ENCODE data around the gene KPNA2.
"Not testable (repeated sequence)": the region's sequence is repeated elsewhere in the genome, so short reads cannot be mapped to it uniquely, and the experiment has no call there.

The KPNA2 gene

DNA sequence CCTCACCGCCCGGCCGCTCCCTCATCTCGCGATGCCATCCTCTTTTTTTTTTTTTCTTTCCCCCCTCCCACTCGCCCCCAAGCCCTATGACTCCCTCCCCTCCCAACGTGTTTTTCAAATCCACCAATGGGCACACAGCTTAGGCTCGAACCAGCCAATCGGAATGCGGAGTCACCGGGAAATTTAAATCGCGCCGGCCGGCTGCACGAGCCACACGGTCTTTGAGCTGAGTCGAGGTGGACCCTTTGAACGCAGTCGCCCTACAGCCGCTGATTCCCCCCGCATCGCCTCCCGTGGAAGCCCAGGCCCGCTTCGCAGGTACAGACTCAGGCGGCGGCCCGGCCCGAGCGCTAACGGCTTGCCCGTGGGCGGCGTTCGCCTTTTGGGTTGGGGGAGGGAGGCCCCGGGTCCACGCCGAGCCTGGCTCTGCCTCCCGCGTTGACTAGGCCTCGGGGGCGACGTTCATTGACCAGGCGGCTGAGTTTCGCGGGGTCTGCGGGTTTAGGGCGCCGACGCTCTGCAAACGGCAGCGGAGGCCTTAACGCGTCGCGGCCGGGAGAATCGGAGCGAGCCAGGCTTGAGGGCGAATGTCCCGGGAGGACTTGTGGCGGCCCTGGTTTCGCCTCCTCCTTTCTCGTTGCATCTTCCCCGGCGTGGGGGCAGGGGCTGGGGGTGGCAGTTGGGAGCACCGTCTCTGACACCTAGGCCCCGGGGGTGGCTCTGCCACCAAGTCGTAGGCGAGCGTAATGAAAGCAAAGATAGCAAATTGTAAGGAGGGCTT lies at the start of gene KPNA2:
Gene KPNA2 (plus strand): TSS at position 213 of the 781 bp plus-strand sequence. CDS start 1,398 bp downstream, outside the sequence.
- peak within 1 kb of the TSS; percentile 46 for H3K27ac ChIP-seq
- DNase-seq (ENCODE audit: low read depth, low spot score), result peak; percentile 83

DNA sequence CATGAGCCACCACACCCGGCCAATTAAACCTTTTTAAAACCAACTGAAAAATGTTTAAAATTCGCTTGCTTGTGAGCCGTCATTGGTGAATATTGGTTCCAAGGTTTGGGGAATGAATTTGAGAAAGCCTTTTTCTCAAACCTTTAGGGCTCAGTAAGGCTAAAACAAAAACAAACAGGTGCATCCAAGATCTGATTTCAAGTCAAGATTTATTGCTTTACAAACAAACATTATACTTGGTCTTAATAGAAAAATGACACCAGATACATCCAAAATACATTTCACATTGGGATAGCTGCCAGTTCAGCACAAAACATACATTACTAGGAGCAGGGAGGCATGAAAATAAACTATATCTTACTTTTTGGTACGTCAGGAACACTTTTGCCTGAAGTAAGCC lies 44.6 kb upstream of the KPNA2 start:
- DNase-seq (ENCODE audit: low read depth, low spot score), result no peak
- no peak overlapping the region for H3K27ac ChIP-seq

DNA sequence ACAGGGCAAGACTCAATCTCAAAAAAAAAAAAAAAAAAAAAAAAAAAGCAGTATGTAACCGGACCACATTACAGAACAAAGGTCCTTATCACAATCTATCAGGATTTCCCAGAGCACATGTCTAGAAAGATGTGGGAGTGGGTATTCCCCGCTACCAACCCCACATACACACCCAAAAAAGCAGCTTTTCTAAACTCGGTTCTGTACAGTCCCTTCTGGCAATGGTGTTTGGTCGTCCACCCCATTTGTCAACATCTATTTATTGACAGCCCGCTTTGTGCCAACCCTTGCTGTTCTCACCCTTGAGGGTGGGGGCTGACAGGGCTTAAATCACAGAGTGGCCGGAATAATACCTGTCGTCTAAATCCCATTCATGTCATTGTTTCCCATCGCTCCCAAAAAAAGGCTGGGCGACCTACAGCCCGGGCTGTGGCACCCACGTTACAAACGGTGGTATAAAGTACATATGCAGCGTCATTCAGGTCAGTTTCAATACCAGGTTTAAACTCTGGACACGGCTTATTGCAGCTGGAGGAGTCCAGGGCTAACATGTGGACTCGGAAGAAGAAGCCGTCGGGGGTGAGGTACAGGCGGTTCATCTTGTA lies 42.9 kb upstream of the KPNA2 start:
- DNase-seq (ENCODE audit: low read depth, low spot score), result no peak
- H3K27ac ChIP-seq, result peak overlapping the region; percentile 84

DNA sequence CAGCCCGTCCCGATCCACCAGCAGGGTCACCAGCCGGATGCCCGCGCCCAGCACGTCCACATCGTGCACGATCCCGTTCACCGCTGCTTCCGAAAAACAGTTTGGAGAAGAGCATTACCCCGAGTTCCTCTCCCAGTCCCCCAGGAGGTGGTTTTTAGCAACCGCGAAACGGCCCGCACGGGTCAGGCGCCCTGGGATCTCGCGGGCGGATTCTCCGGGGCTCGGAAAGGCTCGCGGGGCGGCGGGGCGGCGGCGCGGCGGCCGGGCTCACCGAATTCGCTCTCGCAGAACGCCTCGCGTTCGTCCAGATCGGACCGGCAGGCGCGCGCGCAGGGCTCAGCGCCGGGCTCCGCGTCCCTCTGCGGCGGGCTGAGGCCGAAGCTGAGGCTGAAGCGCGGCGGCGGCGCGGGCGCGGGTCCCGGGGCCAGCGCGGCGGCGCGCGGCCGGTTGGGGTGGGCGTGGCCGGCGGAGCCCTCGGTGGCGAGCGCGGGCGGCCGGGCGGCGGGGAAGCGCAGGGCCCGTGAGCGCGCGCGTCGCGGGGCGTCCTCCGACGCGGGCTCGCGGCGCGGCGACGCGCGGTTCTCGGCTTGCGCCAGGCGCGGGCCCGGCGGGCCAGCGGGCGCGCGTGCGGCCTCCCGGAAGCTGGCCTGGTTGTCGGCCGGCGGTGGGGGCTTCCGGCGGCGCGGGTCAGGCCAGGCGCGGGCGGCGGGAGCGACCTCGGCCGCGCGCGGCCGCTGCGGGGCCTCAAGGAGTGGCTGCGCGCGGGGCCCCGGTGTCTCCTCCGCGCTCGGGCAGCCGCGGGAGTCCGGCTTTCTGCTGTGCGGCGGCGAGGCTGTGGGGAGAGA lies 42.2 kb upstream of the KPNA2 start:
- no peak for DNase-seq (ENCODE audit: low read depth, low spot score)
- peak overlapping the region; percentile 84 for H3K27ac ChIP-seq

DNA sequence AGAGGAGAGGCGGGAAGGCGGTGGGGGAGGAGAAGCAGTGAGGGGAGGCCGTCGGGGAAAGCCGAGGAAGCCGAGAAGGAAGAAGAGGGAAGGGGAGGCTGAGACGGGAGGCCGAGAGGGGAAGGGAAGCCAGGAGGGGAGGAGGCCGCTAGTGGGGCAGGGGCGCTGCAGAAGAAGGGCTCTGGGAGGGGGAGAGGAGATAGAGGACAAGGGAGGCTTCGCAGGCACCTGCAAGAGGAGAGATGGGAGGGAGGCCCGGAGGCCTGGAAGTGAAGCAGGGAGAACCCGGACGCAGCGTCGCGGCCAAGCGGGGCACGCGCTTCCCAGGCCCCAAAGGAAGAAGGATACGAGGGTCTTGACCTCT lies 41.6 kb upstream of the KPNA2 start:
- H3K27ac ChIP-seq, result peak overlapping the region; percentile 84
- DNase-seq (ENCODE audit: low read depth, low spot score), result no peak

DNA sequence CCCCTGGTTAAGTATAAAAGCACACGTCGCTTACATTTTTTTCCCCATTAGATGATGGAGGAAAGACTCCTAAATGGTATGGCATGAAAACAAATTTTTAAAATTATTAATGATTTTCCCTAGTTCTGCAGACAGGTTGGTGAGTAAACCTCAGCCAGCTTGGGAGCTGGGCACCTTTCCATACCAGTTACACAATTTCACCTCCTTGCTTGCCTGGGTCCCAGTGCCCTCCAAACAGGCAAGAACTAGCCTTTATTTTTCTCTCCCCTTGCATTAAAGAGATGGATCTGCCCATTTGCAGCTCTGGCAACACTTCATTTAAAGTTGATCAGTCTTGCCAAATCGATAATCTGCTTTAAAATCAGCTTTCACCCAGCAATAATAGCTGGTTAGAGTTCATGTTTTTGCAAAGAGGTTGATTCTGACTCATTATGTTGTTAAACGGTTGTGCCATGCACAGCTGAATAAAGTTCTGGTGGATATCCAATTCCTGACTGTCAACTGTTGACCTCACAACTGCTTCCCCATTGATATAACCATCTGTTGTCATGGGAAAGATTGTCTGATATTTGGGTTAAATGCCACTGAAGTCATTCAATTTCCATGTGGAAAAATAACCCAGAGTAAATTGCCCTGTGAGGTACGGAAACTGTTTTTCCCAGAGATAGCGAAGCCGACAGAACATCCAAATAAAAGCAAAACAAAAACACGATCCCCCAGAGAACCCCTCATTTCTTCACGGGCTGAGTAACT lies 40.5 kb upstream of the KPNA2 start:
- DNase-seq (ENCODE audit: low read depth, low spot score), result no peak
- H3K27ac ChIP-seq, result peak overlapping the region; percentile 44

DNA sequence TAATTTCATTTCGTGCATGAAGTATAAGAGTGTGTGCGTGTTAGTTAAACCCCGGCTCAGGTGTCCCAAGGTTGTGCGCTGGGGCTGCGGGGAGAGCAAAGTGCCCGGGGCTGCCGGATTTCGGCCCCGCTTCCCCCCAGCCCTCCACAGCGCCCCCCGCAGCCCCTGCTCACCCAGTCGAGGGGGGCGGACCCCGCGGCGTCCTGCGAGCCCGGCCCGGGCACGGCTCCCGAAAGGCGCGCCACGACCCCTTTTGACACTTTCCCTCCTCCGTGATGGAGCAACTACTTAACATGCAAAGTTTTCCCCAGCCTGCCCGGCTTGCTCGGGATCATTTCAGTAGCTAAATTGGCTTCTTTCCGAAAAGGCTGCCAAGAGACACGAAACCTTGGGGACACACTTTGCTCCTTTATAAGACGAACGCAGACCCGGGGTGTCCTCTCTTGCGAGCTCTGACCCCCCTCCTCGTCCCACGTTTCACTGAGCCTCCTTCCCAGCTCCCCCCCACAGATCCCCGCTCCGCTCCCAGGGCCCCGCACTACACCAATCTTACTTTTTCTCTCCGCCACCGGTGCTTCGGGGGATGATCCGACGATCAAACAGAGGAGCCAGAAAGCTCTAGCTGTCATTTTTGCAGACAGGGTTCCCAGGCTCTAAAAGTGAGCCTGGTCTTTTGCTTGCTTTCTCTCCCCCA lies 39.8 kb upstream of the KPNA2 start:
- no peak overlapping the region for H3K27ac ChIP-seq
- DNase-seq (ENCODE audit: low read depth, low spot score), result no peak

DNA sequence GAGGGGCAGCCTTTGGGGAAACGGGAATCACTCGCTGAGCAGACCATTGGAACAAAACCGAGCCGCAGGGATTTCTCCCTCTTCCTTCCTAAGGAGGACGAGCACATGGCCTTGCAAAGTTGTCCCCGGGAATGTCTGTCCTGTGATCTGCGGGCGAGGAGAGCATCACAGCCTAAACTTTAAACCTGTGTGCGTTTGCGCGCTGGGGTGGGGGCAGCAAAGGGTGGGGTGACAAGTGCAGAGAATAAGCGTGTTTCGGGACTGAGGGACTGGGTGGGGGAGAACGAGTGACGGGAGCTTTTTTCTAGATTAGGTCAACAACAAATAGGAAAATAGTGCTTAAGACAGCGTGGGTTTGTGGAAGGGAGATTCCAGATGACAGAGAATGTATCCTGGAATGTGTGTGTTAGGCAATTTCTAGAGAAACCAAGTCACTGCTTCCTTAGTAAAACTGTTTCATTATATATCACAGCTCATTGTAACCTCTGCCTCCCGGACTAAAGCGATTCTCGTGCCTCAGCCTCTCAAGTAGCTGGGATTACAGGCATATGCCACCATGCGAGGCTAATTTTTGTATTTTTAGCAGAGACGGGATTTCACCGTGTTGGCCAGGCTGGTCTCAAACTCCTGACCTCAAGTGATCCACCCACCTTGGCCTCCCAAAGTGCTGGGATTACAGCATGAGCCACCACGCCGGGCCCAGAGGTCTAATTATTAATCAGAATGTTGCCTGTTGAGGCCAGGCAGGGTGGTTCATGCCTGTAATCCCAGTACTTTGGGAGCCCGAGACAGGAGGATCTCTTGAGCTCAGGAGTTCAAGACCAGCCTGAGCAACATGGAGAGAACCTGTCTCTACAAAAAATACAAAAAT lies 39.0 kb upstream of the KPNA2 start, which contains the start of gene C17orf58:
Gene C17orf58 (minus strand): TSS at position 169 of the 871 bp plus-strand sequence. CDS start 271 bp downstream, outside the sequence.
- not testable (repeated sequence) for DNase-seq (ENCODE audit: low read depth, low spot score)

DNA sequence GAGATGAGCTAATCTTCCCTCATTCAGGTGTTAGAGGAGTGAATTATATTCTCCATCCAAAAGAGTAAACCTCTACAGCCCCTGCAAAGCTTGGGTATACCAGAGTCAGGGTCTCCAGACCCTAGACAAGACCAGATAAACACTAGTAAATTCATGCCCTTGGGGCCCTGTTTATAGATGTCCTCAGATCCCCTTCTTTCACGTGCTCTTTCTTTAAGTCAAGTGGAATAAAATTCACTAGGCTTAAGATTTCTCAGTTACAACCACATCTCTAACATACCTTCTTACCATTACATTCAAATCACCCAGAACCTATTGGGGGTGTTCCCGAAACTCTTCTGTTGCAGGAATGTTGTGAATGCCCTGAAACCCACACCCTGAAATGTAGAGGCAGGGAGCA lies 37.1 kb upstream of the KPNA2 start:
- DNase-seq (ENCODE audit: low read depth, low spot score), result no peak
- no peak overlapping the region for H3K27ac ChIP-seq

More for the DNA sequence above, 39.0 kb upstream of the KPNA2 start, which contains the start of gene C17orf58:
- H3K27ac ChIP-seq, result not testable (repeated sequence)

DNA sequence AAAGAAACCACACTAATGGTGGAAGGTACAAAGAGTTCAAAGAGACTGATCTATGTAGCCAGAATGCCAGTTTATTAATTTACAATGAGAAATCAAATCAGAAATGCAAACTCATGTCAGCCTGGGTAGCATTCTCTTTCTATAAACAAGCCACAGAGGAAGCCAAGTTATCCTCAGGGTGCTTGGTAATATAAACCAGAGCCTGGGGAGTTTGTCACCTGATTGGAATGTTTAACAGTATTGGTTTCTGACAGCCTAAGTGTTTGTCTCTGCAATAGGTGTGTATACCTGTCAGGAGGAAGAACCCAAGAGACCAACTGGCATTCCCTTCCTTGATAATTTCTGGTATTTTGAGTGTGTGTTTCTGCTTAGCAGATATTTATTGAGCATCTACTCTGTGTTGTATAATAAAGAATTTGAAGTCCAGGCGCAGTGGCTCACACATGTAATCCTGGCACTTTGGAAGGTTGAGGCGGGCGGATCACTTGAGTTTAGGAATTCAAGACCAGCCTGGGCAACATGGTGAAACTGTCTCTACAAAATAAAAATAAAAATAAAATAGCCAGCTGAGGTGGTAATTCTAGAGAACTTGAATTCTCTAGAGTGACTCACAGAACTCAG lies 36.1 kb upstream of the KPNA2 start:
- DNase-seq (ENCODE audit: low read depth, low spot score), result no peak

DNA sequence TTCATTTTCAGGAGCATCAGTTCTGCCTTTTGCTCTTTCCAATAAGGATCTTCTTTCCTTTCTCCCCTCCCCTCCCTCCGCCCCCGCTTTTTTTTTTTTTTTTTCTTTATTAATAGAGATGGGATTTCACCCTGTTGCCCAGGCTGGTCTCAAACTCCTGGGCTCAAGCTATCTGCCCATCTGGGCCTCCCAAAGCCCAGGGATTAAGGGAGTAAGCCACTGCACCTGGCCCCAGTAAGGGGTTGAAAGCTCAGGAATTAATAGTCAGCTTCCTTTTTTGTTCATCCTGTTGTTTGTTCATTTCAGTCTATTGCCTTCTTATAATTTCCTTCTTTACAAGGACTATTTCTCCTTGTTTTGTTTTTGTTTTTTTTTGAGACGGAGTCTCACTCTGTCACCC lies 31.3 kb upstream of the KPNA2 start:
- DNase-seq (ENCODE audit: low read depth, low spot score), result no peak

More for the DNA sequence above, 36.1 kb upstream of the KPNA2 start:
- no peak overlapping the region for H3K27ac ChIP-seq

DNA sequence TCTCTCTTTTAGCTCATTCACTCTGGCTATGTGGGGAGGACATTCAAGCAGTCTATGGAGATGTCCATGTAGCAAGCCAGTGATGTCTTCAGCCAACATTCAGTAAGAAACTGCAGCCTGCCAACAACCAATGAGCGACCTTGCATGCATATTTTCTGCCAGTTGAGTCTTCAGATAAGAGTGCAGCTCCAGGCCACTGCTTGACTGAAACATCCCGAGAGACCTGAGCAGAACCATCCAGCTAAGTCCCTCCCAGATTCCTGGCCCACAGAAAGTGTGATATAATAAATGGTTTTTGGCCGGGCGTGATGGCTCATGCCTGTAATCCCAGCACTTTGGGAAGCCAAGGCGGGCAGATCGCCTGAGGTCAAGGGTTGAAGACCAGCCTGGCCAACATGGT lies 28.7 kb upstream of the KPNA2 start:
- DNase-seq (ENCODE audit: low read depth, low spot score), result no peak
- no peak overlapping the region for H3K27ac ChIP-seq

More for the DNA sequence above, 31.3 kb upstream of the KPNA2 start:
- H3K27ac ChIP-seq, result no peak overlapping the region

DNA sequence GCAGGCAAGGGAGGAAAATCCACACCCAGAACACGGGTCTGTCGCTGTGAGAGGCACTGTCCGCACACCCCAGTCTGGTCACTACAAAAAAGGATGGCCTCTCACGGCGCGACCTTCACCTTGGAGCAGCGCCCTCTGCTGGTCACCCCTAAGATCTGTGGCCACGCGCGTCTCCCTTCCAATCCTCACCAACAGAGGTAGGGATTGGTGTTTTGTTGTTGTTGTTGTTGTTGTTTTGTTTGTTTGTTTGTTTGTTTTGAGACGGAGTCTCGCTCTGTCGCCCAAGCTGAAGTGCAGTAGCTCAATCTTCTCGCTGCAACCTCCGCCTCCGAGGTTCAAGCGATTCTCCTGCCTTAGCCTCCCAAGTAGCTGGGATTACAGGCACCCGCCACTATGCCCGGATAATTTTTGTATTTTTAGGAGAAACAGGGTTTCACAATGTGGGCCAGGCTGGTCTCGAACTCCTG lies 24.3 kb upstream of the KPNA2 start:
- H3K27ac ChIP-seq, result no peak overlapping the region
- DNase-seq (ENCODE audit: low read depth, low spot score), result no peak

DNA sequence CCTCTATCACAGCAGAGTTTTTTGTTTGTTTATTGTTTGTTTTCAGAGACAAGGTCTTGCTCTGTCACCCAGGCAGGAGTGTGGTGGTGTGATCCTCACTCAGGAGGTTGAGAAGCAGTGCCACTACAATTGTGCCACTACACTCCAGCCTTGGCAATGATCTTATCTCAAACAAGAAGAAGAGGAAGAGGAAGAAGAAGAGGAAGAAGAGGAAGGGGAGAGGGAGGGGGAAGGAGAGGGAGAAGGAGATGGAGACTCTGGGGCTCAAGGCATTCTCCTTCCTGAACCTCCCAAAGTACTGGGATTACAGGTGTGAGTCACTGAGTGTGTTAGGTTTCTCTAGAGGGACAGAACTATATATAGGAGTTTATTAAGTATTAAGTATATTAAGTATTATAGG lies 22.1 kb upstream of the KPNA2 start:
- H3K27ac ChIP-seq, result no peak overlapping the region

DNA sequence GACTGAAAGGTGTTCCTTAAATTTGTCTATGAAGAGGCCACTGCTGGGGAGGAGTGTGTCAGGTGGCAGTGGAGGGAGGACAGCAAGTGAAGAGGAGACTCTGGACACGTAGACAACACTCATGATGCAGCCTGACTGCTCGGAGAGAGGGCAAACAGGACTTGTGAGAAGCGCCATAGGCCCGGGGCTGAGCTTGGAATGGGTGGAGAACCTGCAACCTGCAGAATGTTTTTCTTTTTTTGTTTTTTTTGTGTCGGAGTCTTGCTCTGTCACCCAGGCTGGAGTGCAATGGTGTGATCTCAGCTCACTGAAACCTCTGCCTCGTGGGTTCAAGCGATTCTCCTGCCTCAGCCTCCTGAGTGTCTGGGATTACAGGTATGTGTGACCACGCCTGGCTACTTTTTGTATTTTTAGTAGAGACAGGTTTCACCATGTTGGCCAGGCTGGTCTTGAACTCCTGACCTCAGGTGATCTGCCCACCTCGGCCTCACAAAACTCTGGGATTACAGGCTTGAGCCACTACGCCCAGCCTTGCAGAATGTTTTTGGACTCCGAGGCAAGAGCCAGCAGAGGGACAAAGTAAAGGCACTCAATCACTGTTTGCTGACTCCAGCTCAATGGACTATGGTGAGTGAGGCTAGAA lies 20.3 kb upstream of the KPNA2 start:
- no peak overlapping the region for H3K27ac ChIP-seq

More for the DNA sequence above, 22.1 kb upstream of the KPNA2 start:
- no peak for DNase-seq (ENCODE audit: low read depth, low spot score)

DNA sequence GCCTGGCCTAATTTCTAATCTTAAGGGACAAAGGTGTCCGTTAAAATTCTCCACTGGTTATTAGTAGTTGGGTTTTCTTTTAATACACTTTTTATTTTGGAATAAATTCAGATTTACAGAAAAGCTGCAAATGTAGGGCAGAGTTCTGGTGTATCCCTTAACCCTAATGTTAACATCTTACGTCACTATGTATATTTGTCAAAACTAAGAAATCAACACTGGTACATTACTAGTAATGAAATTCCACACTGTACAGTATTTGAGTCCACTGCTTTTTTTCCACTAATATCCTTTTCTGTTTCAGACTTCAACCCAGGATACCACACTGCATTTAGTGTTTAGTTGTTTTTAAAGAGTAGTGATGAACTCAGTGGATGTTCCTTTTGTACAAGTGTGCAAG lies 18.7 kb upstream of the KPNA2 start:
- H3K27ac ChIP-seq, result no peak overlapping the region

More for the DNA sequence above, 20.3 kb upstream of the KPNA2 start:
- no peak for DNase-seq (ENCODE audit: low read depth, low spot score)

DNA sequence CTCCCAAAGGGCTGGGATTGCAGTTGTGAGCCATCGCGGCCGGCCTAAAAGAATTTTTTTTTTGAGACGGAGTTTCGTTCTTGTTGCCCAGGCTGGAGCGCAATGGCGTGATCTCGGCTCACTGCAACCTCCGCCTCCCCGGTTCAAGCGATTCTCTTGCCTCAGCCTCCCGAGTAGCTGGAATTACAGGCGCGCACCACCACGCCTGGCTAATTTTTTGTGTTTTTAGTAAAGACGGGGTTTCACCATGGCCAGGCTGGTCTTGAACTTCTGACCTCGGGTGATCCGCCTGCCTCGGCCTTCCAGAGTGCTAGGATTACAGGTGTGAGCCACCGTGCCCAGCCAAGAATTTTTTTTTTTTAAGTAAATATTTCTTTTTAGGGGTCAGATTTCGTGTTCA lies 17.0 kb upstream of the KPNA2 start:
- not testable (repeated sequence) for DNase-seq (ENCODE audit: low read depth, low spot score); H3K27ac ChIP-seq

More for the DNA sequence above, 18.7 kb upstream of the KPNA2 start:
- DNase-seq (ENCODE audit: low read depth, low spot score), result no peak

DNA sequence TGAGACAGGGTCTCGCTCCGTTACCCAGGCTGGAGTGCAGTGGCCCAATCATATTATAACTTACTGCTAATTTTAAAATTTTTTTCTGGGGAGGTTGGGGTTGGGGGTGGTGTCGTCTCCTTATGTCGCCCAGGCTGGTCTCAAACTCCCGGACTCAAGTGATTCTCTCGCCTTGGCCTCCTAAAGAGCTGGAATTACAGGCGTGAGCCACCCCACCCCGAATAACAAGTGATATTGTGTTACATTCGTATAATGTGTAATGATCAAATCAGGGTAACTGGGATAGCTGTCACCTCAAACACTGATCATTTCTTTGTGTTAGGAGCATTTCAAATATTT lies 16.2 kb upstream of the KPNA2 start:
- DNase-seq (ENCODE audit: low read depth, low spot score), result no peak
- H3K27ac ChIP-seq, result no peak overlapping the region
